K562 (cell line): ENCODE data around the gene RHOF. TPM values are rescaled to one million over a fixed set of nuclear protein-coding genes. Genes with fewer than 3 reads are reported as not detected.

Experiments
- ILK ChIP-seq: fragments of 450-650 bp; IDR thresholded peaks from 2 replicates; pipeline ENCODE4 v1.6.1; 2016; ENCODE audit warnings: missing genetic modification characterization, low read depth, mild to moderate bottlenecking, missing compliant biosample characterization, moderate library complexity, borderline replicate concordance
- NEUROD1 ChIP-seq: fragments of 150-350 bp; IDR thresholded peaks from 2 replicates; pipeline ENCODE4 v1.6.1; 2014; ENCODE audit warnings: borderline replicate concordance, low read length, low read depth; ENCODE audit not compliant: partially characterized antibody
- SMARCB1 ChIP-seq: IDR thresholded peaks from 2 replicates; pipeline ENCODE4 v1.6.1; 2011; ENCODE audit warnings: improper control_type of control experiment, low read depth; ENCODE audit not compliant: insufficient read length
- SOX6 ChIP-seq: fragments of 450-650 bp; IDR thresholded peaks from 2 replicates; pipeline ENCODE4 v1.6.1; 2014; ENCODE audit warnings: mild to moderate bottlenecking
- ZNF133 ChIP-seq: fragments of 250-450 bp; sonication (Bioruptor Pico); IDR thresholded peaks from 2 replicates; pipeline ENCODE4 v1.4.0; 2020; ENCODE audit warnings: mild to moderate bottlenecking
- ZNF143 ChIP-seq: sonication (generic); formaldehyde crosslinking; IDR thresholded peaks from 2 replicates; pipeline ENCODE4 v1.9.0; 2022; ENCODE audit warnings: mild to moderate bottlenecking, missing genetic modification reagents
- ZNF354B ChIP-seq: fragments of 250-450 bp; sonication (Bioruptor Pico); IDR thresholded peaks from 2 replicates; pipeline ENCODE4 v1.4.0; 2020
- polyA plus RNA-seq, 8 experiments: library from polyadenylated mRNA; depleted of rRNA in 4 of 8; stranded (reverse) in 5 of 8; unstranded in 3 of 8; fragments of >200 nt; fragmentation: Nextera tagmentation in 2 of 8; fragmentation: Illumina TruSeq in 1 of 8; extraction: Ambion mirVana in 2 of 8; extraction: Trizol in 1 of 8; gene quantifications; 2 replicates each; pipeline versions ENCODE4 v1.2.1 to v1.2.3, GENCODE V29; 2011 to 2014; ENCODE audit warnings: inconsistent platforms in 1 of 8, missing spikeins in 1 of 8
- total RNA-seq, 7 experiments: library from RNA; depleted of rRNA in 6 of 7; stranded (reverse); fragments of >200 nt in 6 of 7; fragmentation: Illumina TruSeq in 2 of 7; extraction: Trizol in 2 of 7; gene quantifications; 2 replicates each; pipeline versions ENCODE4 v1.2.1 to v1.2.3, GENCODE V29; 2011 to 2021; ENCODE audit warnings: low replicate concordance in 1 of 7
- TF ChIP-seq, protein P1 (sequence below): fragments of 450-650 bp; IDR thresholded peaks from 2 replicates; pipeline ENCODE4 v1.7.0; 2016; ENCODE audit warnings: borderline replicate concordance
- TF ChIP-seq, protein P2 (sequence below): fragments of 450-650 bp; IDR thresholded peaks from 2 replicates; pipeline ENCODE4 v1.6.1; 2016; ENCODE audit warnings: mild to moderate bottlenecking, moderate library complexity
- TF ChIP-seq, protein P3 (sequence below), 2 experiments: fragments of 450-650 bp in 1 of 2; sonication (generic) in 1 of 2; formaldehyde crosslinking in 1 of 2; IDR thresholded peaks in 1 of 2; conservative IDR thresholded peaks in 1 of 2; 2 replicates each; pipeline versions ENCODE4 v1.6.1 to v1.8.1; 2016 to 2023; ENCODE audit warnings: mild to moderate bottlenecking in 2 of 2, moderate library complexity in 2 of 2, inconsistent platforms in 1 of 2, missing genetic modification reagents in 1 of 2
- TF ChIP-seq, protein P4 (sequence below): IDR thresholded peaks from 2 replicates; pipeline ENCODE4 v1.6.1; 2011; ENCODE audit not compliant: insufficient read length; ENCODE audit errors: extremely low read depth

RHOF gene
- total and polyA plus RNA-seq, 9 of the 15 experiments (the other 6 are each of a cell fraction or from before 2014, with no cell fraction given): 0.13 to 10.1 (median 4.0) TPM

DNA sequence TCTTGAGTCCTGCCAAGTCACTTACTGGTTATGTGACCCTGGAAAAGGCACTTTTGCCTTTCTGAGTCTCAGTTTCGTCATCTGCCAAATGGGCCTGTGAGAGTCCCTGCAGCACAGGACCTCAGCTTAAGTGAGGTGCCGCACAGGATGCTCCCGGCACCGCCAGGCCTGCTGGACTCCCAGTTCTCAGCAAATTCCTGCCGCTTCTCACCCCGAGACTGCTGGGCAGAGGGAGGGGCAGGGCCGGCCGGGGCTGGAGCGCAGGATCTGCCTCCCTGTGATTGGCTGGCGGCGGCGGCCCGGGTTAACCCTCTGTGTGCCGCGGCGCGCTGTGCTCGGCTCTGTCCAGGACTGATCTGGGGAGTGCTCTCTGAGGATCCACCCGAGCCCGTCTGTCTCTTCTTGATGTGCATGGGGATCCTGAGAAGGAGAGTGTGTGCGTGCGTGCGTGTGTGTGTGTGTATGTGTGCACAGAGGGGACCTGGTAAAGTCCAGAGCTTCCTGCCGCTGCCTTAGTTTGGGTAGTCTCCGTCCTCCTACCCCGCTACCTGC lies 18.9 kb upstream of the RHOF start (continued):
- TF ChIP-seq ILK (tag) (no peak), SMARCB1 (no peak), ZNF143 (CRISPR knock-in tag) (no peak), ZNF354B (CRISPR knock-in tag) (no peak), SOX6 (no peak), ZNF133 (CRISPR knock-in tag) (no peak), NEUROD1 (no peak)
- TF ChIP-seq, protein P1, sequence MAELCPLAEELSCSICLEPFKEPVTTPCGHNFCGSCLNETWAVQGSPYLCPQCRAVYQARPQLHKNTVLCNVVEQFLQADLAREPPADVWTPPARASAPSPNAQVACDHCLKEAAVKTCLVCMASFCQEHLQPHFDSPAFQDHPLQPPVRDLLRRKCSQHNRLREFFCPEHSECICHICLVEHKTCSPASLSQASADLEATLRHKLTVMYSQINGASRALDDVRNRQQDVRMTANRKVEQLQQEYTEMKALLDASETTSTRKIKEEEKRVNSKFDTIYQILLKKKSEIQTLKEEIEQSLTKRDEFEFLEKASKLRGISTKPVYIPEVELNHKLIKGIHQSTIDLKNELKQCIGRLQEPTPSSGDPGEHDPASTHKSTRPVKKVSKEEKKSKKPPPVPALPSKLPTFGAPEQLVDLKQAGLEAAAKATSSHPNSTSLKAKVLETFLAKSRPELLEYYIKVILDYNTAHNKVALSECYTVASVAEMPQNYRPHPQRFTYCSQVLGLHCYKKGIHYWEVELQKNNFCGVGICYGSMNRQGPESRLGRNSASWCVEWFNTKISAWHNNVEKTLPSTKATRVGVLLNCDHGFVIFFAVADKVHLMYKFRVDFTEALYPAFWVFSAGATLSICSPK: no peak
- TF ChIP-seq, protein P2, sequence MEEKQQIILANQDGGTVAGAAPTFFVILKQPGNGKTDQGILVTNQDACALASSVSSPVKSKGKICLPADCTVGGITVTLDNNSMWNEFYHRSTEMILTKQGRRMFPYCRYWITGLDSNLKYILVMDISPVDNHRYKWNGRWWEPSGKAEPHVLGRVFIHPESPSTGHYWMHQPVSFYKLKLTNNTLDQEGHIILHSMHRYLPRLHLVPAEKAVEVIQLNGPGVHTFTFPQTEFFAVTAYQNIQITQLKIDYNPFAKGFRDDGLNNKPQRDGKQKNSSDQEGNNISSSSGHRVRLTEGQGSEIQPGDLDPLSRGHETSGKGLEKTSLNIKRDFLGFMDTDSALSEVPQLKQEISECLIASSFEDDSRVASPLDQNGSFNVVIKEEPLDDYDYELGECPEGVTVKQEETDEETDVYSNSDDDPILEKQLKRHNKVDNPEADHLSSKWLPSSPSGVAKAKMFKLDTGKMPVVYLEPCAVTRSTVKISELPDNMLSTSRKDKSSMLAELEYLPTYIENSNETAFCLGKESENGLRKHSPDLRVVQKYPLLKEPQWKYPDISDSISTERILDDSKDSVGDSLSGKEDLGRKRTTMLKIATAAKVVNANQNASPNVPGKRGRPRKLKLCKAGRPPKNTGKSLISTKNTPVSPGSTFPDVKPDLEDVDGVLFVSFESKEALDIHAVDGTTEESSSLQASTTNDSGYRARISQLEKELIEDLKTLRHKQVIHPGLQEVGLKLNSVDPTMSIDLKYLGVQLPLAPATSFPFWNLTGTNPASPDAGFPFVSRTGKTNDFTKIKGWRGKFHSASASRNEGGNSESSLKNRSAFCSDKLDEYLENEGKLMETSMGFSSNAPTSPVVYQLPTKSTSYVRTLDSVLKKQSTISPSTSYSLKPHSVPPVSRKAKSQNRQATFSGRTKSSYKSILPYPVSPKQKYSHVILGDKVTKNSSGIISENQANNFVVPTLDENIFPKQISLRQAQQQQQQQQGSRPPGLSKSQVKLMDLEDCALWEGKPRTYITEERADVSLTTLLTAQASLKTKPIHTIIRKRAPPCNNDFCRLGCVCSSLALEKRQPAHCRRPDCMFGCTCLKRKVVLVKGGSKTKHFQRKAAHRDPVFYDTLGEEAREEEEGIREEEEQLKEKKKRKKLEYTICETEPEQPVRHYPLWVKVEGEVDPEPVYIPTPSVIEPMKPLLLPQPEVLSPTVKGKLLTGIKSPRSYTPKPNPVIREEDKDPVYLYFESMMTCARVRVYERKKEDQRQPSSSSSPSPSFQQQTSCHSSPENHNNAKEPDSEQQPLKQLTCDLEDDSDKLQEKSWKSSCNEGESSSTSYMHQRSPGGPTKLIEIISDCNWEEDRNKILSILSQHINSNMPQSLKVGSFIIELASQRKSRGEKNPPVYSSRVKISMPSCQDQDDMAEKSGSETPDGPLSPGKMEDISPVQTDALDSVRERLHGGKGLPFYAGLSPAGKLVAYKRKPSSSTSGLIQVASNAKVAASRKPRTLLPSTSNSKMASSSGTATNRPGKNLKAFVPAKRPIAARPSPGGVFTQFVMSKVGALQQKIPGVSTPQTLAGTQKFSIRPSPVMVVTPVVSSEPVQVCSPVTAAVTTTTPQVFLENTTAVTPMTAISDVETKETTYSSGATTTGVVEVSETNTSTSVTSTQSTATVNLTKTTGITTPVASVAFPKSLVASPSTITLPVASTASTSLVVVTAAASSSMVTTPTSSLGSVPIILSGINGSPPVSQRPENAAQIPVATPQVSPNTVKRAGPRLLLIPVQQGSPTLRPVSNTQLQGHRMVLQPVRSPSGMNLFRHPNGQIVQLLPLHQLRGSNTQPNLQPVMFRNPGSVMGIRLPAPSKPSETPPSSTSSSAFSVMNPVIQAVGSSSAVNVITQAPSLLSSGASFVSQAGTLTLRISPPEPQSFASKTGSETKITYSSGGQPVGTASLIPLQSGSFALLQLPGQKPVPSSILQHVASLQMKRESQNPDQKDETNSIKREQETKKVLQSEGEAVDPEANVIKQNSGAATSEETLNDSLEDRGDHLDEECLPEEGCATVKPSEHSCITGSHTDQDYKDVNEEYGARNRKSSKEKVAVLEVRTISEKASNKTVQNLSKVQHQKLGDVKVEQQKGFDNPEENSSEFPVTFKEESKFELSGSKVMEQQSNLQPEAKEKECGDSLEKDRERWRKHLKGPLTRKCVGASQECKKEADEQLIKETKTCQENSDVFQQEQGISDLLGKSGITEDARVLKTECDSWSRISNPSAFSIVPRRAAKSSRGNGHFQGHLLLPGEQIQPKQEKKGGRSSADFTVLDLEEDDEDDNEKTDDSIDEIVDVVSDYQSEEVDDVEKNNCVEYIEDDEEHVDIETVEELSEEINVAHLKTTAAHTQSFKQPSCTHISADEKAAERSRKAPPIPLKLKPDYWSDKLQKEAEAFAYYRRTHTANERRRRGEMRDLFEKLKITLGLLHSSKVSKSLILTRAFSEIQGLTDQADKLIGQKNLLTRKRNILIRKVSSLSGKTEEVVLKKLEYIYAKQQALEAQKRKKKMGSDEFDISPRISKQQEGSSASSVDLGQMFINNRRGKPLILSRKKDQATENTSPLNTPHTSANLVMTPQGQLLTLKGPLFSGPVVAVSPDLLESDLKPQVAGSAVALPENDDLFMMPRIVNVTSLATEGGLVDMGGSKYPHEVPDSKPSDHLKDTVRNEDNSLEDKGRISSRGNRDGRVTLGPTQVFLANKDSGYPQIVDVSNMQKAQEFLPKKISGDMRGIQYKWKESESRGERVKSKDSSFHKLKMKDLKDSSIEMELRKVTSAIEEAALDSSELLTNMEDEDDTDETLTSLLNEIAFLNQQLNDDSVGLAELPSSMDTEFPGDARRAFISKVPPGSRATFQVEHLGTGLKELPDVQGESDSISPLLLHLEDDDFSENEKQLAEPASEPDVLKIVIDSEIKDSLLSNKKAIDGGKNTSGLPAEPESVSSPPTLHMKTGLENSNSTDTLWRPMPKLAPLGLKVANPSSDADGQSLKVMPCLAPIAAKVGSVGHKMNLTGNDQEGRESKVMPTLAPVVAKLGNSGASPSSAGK: no peak
- TF ChIP-seq, protein P3, sequence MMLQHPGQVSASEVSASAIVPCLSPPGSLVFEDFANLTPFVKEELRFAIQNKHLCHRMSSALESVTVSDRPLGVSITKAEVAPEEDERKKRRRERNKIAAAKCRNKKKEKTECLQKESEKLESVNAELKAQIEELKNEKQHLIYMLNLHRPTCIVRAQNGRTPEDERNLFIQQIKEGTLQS (IDR thresholded peaks at IDR 0.05): no peak
- TF ChIP-seq, protein P3 (CRISPR knock-in tag; conservative IDR thresholded peaks at IDR 0.05): no peak
- TF ChIP-seq, protein P4, sequence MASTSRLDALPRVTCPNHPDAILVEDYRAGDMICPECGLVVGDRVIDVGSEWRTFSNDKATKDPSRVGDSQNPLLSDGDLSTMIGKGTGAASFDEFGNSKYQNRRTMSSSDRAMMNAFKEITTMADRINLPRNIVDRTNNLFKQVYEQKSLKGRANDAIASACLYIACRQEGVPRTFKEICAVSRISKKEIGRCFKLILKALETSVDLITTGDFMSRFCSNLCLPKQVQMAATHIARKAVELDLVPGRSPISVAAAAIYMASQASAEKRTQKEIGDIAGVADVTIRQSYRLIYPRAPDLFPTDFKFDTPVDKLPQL: no peak
